ENCODE measurements around the gene TAF11L10. TPM values are rescaled to one million over a fixed set of nuclear protein-coding genes. Genes with fewer than 3 reads are reported as not detected.
"Not testable (repeated sequence)": the region's sequence is repeated elsewhere in the genome, so short reads cannot be mapped to it uniquely, and the experiment has no call there.

TAF11L10 gene
- total RNA-seq, 1 experiment from 2014 or later = not detected

DNA sequence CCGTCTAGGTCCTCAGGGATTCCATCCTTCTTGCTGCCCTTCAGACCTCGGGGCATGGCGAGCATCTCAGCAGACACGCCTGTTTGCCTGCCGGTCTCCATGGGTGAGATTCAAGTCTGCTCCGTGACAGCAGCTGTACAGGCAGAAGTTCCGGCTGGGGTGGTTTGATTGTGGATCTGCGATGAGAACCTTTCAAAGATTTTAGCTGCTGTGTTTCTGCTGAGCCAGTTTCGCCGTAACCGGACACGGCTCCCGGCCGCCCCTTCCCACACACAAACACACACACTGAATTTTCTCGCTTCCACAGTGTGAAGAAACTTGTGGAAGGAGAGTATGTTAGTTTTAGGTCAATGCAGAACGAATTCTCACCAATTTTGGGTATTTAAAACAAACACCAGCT lies 12.0 kb downstream of the TAF11L10 start, which contains the start of gene TAF11L7:
Gene TAF11L7, minus strand, starts transcription at position 101 of the 400 bp plus-strand sequence.
- H2BK15ac ChIP-seq (ENCODE audit: low read depth, low read length); H3K79me1 ChIP-seq (ENCODE audit: insufficient read depth, low read depth, low read length, poor library complexity, severe bottlenecking); H3K27ac ChIP-seq (ENCODE audit: insufficient read length, low read depth, low read length); H3K23me2 ChIP-seq (ENCODE audit: insufficient read length, low read depth, low read length, poor library complexity, severe bottlenecking); H2BK12ac ChIP-seq (ENCODE audit: insufficient read length, low read depth, low read length); H3K56ac ChIP-seq (ENCODE audit: insufficient read length, low read depth, low read length); H2AFZ ChIP-seq (ENCODE audit: low read length); H3K4me1 Mint-ChIP-seq; H3K9me3 ChIP-seq (ENCODE audit: control insufficient read depth, low read depth, low read length); DNase-seq; H3K14ac ChIP-seq (ENCODE audit: insufficient read depth, low read length); H3K27me3 ChIP-seq (ENCODE audit: insufficient read depth, low read length); H3K9ac ChIP-seq (ENCODE audit: extremely low read depth, insufficient read length, low read length); H3K27me3 Mint-ChIP-seq (ENCODE audit: low read depth); H2BK120ac ChIP-seq (ENCODE audit: low read depth, low read length, poor library complexity, severe bottlenecking); H2AK5ac ChIP-seq (ENCODE audit: insufficient read length, low read length); H3K18ac ChIP-seq (ENCODE audit: insufficient read length, low read depth, low read length); H2BK20ac ChIP-seq (ENCODE audit: low read depth, low read length, poor library complexity, severe bottlenecking); H4K20me1 ChIP-seq (ENCODE audit: control insufficient read depth, insufficient read depth, insufficient read length); H3K4me3 Mint-ChIP-seq; H3K79me2 ChIP-seq (ENCODE audit: insufficient read depth, low read length); H3K4me2 ChIP-seq (ENCODE audit: insufficient read depth, insufficient read length, low read length); H3K36me3 Mint-ChIP-seq (ENCODE audit: insufficient read depth in 1 of 3, low read depth in 3 of 3); H2BK5ac ChIP-seq (ENCODE audit: insufficient read length, low read length); H3K23ac ChIP-seq (ENCODE audit: insufficient read length, low read depth, low read length); H3K27ac Mint-ChIP-seq; H3T11ph ChIP-seq (ENCODE audit: low read length); H4K8ac ChIP-seq (replicated peaks; ENCODE audit: insufficient read length, low read depth, low read length); H3K4ac ChIP-seq (ENCODE audit: low read depth, low read length); H4K91ac ChIP-seq (ENCODE audit: insufficient read length, low read depth, low read length); H3K9me3 Mint-ChIP-seq; H3K4me1 ChIP-seq (ENCODE audit: insufficient read depth, low read length); H4K5ac ChIP-seq (ENCODE audit: insufficient read length, low read depth, low read length): not testable (repeated sequence)
- no CpG with 5 or more reads among the region's 16 CpGs for WGBS (ENCODE audit: extremely low coverage, insufficient read length, low lambda C conversion rate)

Other genes with a start within 250 kb of the TAF11L10 start
- not detected in 2 replicates for gene TAF11L2, start 99.6 kb downstream of the TAF11L10 start, total RNA-seq (2021)
- gene TAF11L3, start 79.5 kb downstream of the TAF11L10 start, total RNA-seq (2021) = not detected in 2 replicates
- not detected in 2 replicates for gene TAF11L4, start 76.0 kb downstream of the TAF11L10 start, total RNA-seq (2021)
- not detected in 2 replicates for gene TAF11L5, start 72.6 kb downstream of the TAF11L10 start, total RNA-seq (2021)
- gene TAF11L6, start 69.2 kb downstream of the TAF11L10 start, total RNA-seq (2021) = not detected in 2 replicates
- gene TAF11L7, start 12.1 kb downstream of the TAF11L10 start, total RNA-seq (2021) = not detected in 2 replicates
- not detected in 2 replicates for gene TAF11L8, start 6.9 kb downstream of the TAF11L10 start, total RNA-seq (2021)
- gene TAF11L9, start 3.4 kb downstream of the TAF11L10 start, total RNA-seq (2021) = not detected in 2 replicates
- not detected in 2 replicates for gene TAF11L11, start 6.4 kb upstream of the TAF11L10 start, total RNA-seq (2021)
- not detected in 2 replicates for gene TAF11L12, start 12.6 kb upstream of the TAF11L10 start, total RNA-seq (2021)
- not detected in 2 replicates for gene TAF11L13, start 34.3 kb upstream of the TAF11L10 start, total RNA-seq (2021)
- gene TAF11L14, start 36.6 kb upstream of the TAF11L10 start, total RNA-seq (2021) = not detected in 2 replicates